ENCODE data around the gene TFPT. TPM values are rescaled to one million over a fixed set of nuclear protein-coding genes. Genes with fewer than 3 reads are reported as not detected.
A peak's percentile ranks its signal among the peaks of the same experiment; 100 is the strongest.

TFPT gene
- 1.9 and 2.1 TPM in 2 replicates for total RNA-seq (2013; cell fraction: nucleolus; rRNA removed)
- total RNA-seq (2014; rRNA removed): 27.9 and 35.2 TPM in 2 replicates
- total RNA-seq (2014; rRNA removed; fragmentation: Illumina TruSeq; extraction: Trizol): 22.8 and 23.2 TPM in 2 replicates
- total RNA-seq (2021): 31.4 and 34.5 TPM in 2 replicates
- 9.3 TPM for polyA plus RNA-seq (2011; ENCODE audit: low read depth)
- 10.4 and 16.8 TPM in 2 replicates for polyA plus RNA-seq (2011; rRNA removed)
- polyA plus RNA-seq (2011; cell fraction: cytosol; rRNA removed): 27.2 and 36.2 TPM in 2 replicates
- polyA plus RNA-seq (2011; cell fraction: nucleus; rRNA removed): 16.0 and 22.5 TPM in 2 replicates
- 26.7 and 35.9 TPM in 2 replicates for polyA plus RNA-seq (2012)
- 2.4 and 11.3 TPM in 2 replicates for polyA plus RNA-seq (2014; fragmentation: Illumina TruSeq; extraction: Trizol)
- 10 to 100 TPM in 1 of 2 experiments, 1 to 10 TPM in 1; 1.7 to 10.9 TPM for polyA plus RNA-seq (2014; fragmentation: Nextera tagmentation; extraction: Ambion mirVana)
- polyA plus RNA-seq (2014; rRNA removed): 36.1 and 40.6 TPM in 2 replicates
- 10 to 100 TPM; 37.3 to 40.2 TPM for polyA plus RNA-seq (2016; fragmentation: Nextera tagmentation; extraction: Ambion mirVana)
- 5.1 and 9.5 TPM in 2 replicates for polyA minus RNA-seq (2011; rRNA and poly(A)+ RNA removed)
- 3.3 and 5.4 TPM in 2 replicates for polyA minus RNA-seq (2011; cell fraction: cytosol; rRNA and poly(A)+ RNA removed)
- polyA minus RNA-seq (2011; cell fraction: nucleus; rRNA and poly(A)+ RNA removed): 2.4 and 3.4 TPM in 2 replicates
- percentile 66 among the genes with signal in this experiment for Bru-seq, nascent RNA
- BruChase-seq, experiment 1, labeled RNA remaining after a 6-hour chase: percentile 72 among the genes with signal in this experiment
- BruChase-seq, experiment 2, labeled RNA remaining after a 2-hour chase: percentile 71 among the genes with signal in this experiment
- long read RNA-seq, experiment 1, transcript TFPT-203 (6 exons, 1,205 nt): major isoform, 17 of 29 reads
- long read RNA-seq, experiment 1, partial matches to known transcripts: 9 of 29 reads
- long read RNA-seq, experiment 1, other reads (novel, unspliced or antisense): 3 of 29 reads
- long read RNA-seq, experiment 2, transcript TFPT-203 (6 exons, 1,205 nt): major isoform, 18 of 26 reads
- long read RNA-seq, experiment 2, partial matches to known transcripts: 2 of 26 reads
- long read RNA-seq, experiment 2, other reads (novel, unspliced or antisense): 3 of 26 reads

- Histone ChIP-seq H3K9me3 (replicated peaks; ENCODE audit: control insufficient read depth, insufficient read depth, low read length) (no peaks in the 10 kb centered on the region), H3K79me2 (ENCODE audit: control insufficient read depth, insufficient read depth, low read length) (peaks cover 29% of the 10 kb centered on the region), H3K4me3 (peak within 1 kb of the TSS; percentile 95), H3K4me1 (ENCODE audit: control insufficient read depth, insufficient read depth, low read length) (peaks cover 10% of the 10 kb centered on the region), H3K9ac (ENCODE audit: control insufficient read depth, insufficient read depth, low read length) (peak within 1 kb of the TSS; percentile 93), H3K4me2 (ENCODE audit: control insufficient read depth, insufficient read depth) (peak within 1 kb of the TSS; percentile 82), H2AFZ (ENCODE audit: control insufficient read depth, low read depth, low read length) (peak within 1 kb of the TSS; percentile 95), H4K20me1 (ENCODE audit: control insufficient read depth, insufficient read depth) (no peaks in the 10 kb centered on the region), H3K36me3 (ENCODE audit: control insufficient read depth in 2 of 2, insufficient read depth in 2 of 2, low read length in 1 of 2) (peaks cover 2 to 20% of the 10 kb centered on the region in 2 experiments), H3K27me3 (replicated peaks in 1 of 2; ENCODE audit: control insufficient read depth in 2 of 2, insufficient read depth in 2 of 2, low read length in 1 of 2) (no peaks in the 10 kb centered on the region), H3K27ac (ENCODE audit: control insufficient read depth, insufficient read depth) (peak within 1 kb of the TSS; percentile 79)
- DNase-seq (ENCODE audit: low read depth, low spot score) (peak; percentile 95), ATAC-seq (peak; percentile 97), FAIRE-seq (peak; percentile 100)
- SMC1A ChIA-PET (ENCODE audit: uncharacterized antibody, unreplicated experiment): interaction anchor here (0.9 to 1.4 kb wide), 2 partner anchors 13 to 22 kb away, joined by 3 to 6 read pairs; partner anchors contain the start of genes CNOT3 and NDUFA3
- POLR2A ChIA-PET: interaction anchor here (0.6 to 2.6 kb wide), 5 partner anchors 12 to 82 kb away, joined by 3 to 25 read pairs (median 4); partner anchors contain the start of genes CNOT3, LENG1 and MBOAT7
- CTCF ChIA-PET: interaction anchor here (1.7 kb wide), 1 partner anchor 276 kb away, joined by 4 read pairs; no protein-coding TSS in a partner anchor
- under 1% methylated on average over 60 of the region's 60 CpGs for WGBS (ENCODE audit: insufficient coverage, insufficient replicate concordance, low lambda C conversion rate, missing lambda C conversion rate)
- intact Hi-C loops (cut with micrococcal nuclease; ENCODE audit: unreplicated experiment): no loop called here
- in situ Hi-C loops (cut with MboI): no loop called here
- RAD21 ChIA-PET (ENCODE audit: unreplicated experiment): interaction anchor here (1.2 to 2.9 kb wide), 2 partner anchors 14 to 22 kb away, joined by 3 to 19 read pairs; partner anchors contain the start of gene CNOT3
- TSS peak; percentile 87 for BruUV-seq (replicated peaks)
- TF ChIP-seq POLR2A (IDR thresholded peaks at IDR 0.05; ENCODE audit: low read depth, low read length) (peak; percentile 77; the same call in 1 of the 2 replicates), KLF5 (IDR thresholded peaks at IDR 0.05; ENCODE audit: partially characterized antibody) (no peak), IRF3 (IDR thresholded peaks at IDR 0.05) (no peak), MTA3 (IDR thresholded peaks at IDR 0.05; ENCODE audit: borderline replicate concordance, low read length) (no peak), ZBTB33 (IDR thresholded peaks at IDR 0.05) (no peak), RELA (IDR thresholded peaks at IDR 0.05; ENCODE audit: borderline replicate concordance, partially characterized antibody) (peak; percentile 34), STAT1 (conservative IDR thresholded peaks at IDR 0.05) (peak; percentile 91), BRCA1 (IDR thresholded peaks at IDR 0.05; ENCODE audit: low read depth, low read length) (no peak), REST (IDR thresholded peaks at IDR 0.05; ENCODE audit: low read depth, low read length) (no peak), BCL11A (IDR thresholded peaks at IDR 0.05; ENCODE audit: low read depth, low read length) (no peak), ZBED1 (IDR thresholded peaks at IDR 0.05; ENCODE audit: borderline replicate concordance) (peak; percentile 41; the same call in 1 of the 2 replicates)
Measured at GRCh38 chr19:54115109-54116063, at the start of gene TFPT, which contains the start of gene PRPF31. Gene TFPT, minus strand, starts transcription at chr19:54115657. Its CDS starts 388 bp downstream, at chr19:54115269. Gene PRPF31, plus strand, starts transcription at chr19:54115754. Its CDS starts 2,525 bp downstream, at chr19:54118279.

All from GM12878 (cell line).